ENCODE data around the gene PTPN3. TPM values are rescaled to one million over a fixed set of nuclear protein-coding genes. Genes with fewer than 3 reads are reported as not detected.

The PTPN3 gene
- total RNA-seq, 2 donors from 2014 or later: not detected

DNA sequence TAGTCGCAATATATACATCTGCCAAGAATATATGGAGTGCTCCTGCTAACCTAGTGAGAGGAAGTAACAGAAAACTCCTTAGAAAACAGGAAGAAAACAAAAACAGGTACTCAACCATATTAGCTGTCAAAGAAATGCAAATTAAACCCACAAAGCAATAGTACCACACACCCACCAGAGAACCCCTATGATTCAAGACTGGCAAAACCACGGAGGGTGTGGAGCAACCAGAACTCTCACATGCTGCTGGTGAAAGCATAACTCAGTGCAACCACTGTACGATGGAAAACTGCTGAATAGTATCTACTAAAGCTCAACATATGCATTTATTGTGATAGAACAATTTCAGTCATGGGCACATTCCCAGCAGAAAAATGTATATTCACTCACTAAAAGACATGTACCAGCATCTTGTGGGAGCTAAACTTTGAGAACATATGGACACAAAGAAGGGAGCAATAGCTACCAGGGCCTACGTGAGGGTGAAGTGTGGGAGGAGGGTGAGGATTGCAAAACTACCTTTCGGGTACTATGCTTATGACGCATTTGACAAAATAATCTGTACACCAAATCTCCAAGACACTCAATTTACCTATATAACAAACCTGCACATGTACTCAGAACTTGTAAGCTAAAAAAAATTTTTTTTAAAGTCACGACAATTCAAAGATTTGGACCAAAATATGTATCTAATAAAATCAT, 34.0 kb downstream of the PTPN3 start:
- Mint-ChIP-seq H3K4me1 (peaks cover 2% of the 10 kb centered on the region), H3K27ac (no peak overlapping the region), H3K27me3 (peaks cover 62% of the 10 kb centered on the region), H3K36me3 (ENCODE audit: low read depth) (no peaks in the 10 kb centered on the region), H3K4me3 (no peak overlapping the region)
- no peak for ATAC-seq
- H3K9me3 ChIP-seq (ENCODE audit: control insufficient read depth, low read length, poor library complexity, severe bottlenecking): no peaks in the 10 kb centered on the region
- no peak for DNase-seq

DNA sequence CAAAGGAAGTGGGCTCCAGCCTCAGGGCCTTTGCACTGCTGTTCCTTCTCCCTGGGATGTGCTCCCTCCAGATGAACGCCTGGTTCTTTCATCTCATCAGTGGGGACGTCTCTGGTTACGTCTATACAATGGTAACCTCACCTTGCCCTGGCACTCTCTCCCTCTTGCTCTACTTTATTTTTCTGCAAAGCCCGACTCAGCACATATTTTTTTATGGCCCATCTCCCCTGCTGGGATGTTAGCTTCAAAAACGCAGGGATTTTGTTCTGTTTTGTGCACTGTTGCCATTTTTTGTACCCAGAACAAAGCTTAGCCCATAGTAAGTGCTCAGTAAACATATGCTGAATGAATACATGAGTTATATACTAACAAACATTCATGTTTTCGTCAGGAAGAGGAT, 37.5 kb downstream of the PTPN3 start:
- H3K27me3 Mint-ChIP-seq: peaks cover 72% of the 10 kb centered on the region
- DNase-seq (no peak), ATAC-seq (no peak)
- no peaks in the 10 kb centered on the region for H3K9me3 ChIP-seq (ENCODE audit: control insufficient read depth, low read length, poor library complexity, severe bottlenecking)
- H3K4me1 Mint-ChIP-seq: no peaks in the 10 kb centered on the region
- H3K27ac Mint-ChIP-seq: no peak overlapping the region
- H3K36me3 Mint-ChIP-seq (ENCODE audit: low read depth): no peaks in the 10 kb centered on the region
- no peak overlapping the region for H3K4me3 Mint-ChIP-seq

DNA sequence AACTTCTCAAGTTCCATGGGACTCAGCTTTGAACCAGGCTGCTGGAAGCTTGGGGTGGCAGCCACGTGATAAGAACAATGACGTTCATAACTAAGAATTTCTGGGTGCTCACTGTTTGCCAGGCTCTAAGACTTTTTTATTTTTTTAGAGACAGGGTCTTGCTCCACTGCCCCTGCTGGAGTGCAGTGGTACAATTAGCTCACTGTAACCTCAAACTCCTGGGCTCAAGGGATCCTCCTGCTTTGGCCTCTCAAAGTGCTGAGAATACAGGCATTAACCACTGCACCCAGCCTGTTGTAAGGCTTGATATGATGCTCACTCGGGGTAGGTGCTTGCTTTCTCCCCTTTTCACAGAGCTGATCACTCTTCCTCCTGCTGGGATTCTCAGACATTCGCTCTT, 38.7 kb downstream of the PTPN3 start:
- DNase-seq (no peak), ATAC-seq (no peak)
- H3K36me3 Mint-ChIP-seq (ENCODE audit: low read depth): no peaks in the 10 kb centered on the region
- no peak overlapping the region for H3K27ac Mint-ChIP-seq
- H3K4me3 Mint-ChIP-seq: no peak overlapping the region
- no peaks in the 10 kb centered on the region for H3K4me1 Mint-ChIP-seq
- peaks cover 79% of the 10 kb centered on the region for H3K27me3 Mint-ChIP-seq
- no peaks in the 10 kb centered on the region for H3K9me3 ChIP-seq (ENCODE audit: control insufficient read depth, low read length, poor library complexity, severe bottlenecking)

DNA sequence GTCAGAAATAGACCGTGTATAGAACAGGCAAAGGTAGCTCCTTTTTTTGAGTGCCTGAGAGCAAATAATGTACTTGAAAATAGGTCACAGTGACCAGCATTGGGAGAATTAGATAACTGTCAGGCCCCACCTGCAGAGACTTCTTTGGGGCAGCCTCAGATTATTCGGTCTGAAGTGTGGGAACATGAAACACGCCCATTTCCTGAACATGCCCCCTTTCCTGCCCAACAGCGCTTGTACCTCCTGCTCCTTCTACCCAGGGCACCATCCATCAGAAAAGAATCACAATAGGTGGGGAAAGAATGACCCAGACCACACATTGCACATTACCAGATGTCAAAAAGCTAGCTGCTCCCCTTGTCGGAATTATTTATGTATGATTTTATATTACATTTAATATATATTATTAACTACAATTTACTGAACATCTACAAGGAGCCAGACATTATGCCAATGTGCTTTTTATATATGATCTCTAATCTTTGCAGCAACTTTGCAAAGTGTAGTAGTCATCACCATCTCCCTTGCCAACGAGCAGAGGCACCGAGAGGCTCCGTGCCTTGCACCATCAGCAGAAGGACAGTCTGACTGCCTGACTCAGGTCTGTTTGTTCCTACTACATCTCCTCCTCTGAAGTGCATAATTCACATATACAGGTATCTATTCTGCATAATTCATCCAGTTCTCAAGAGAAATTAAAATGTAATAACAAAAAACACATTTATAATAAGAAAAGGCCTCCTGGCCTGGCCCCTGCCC, 39.5 kb downstream of the PTPN3 start:
- Mint-ChIP-seq H3K4me1 (no peaks in the 10 kb centered on the region), H3K27me3 (peaks cover 82% of the 10 kb centered on the region), H3K36me3 (ENCODE audit: low read depth) (no peaks in the 10 kb centered on the region), H3K4me3 (no peak overlapping the region), H3K27ac (no peak overlapping the region)
- no peaks in the 10 kb centered on the region for H3K9me3 ChIP-seq (ENCODE audit: control insufficient read depth, low read length, poor library complexity, severe bottlenecking)
- DNase-seq (no peak), ATAC-seq (no peak)

DNA sequence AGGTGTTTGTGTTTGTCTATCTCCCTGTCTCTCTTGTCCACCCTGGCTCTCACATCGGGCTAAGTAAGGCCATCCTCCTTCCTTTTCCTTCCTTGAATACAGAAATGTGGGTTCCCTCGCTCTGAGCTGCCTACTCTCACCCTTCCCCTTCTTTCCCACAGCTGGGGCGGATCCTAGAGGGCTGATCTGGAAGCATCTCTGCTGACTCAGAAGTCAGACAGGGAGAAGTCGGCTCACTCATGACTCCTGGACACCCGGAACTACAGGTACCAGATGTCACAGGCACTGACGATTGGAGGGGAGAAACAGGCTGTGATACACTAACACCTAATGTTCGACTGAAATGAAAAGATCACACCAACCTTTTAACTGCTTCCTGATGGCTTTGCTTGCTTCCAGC, 41.3 kb downstream of the PTPN3 start:
- no peaks in the 10 kb centered on the region for H3K9me3 ChIP-seq (ENCODE audit: control insufficient read depth, low read length, poor library complexity, severe bottlenecking)
- DNase-seq (no peak), ATAC-seq (no peak)
- no peak overlapping the region for H3K27ac Mint-ChIP-seq
- H3K36me3 Mint-ChIP-seq (ENCODE audit: low read depth): no peaks in the 10 kb centered on the region
- peaks cover 74% of the 10 kb centered on the region for H3K27me3 Mint-ChIP-seq
- H3K4me3 Mint-ChIP-seq: no peak overlapping the region
- H3K4me1 Mint-ChIP-seq: no peaks in the 10 kb centered on the region

GRCh38 chr9:109455861-109456260, 42.2 kb downstream of the PTPN3 start:
- Mint-ChIP-seq H3K27me3 (peaks cover 70% of the 10 kb centered on the region), H3K4me3 (no peak overlapping the region), H3K27ac (no peak overlapping the region), H3K36me3 (ENCODE audit: low read depth) (peaks cover 2% of the 10 kb centered on the region), H3K4me1 (no peaks in the 10 kb centered on the region)
- ATAC-seq (no peak), DNase-seq (no peak)
- no peaks in the 10 kb centered on the region for H3K9me3 ChIP-seq (ENCODE audit: control insufficient read depth, low read length, poor library complexity, severe bottlenecking)

- Mint-ChIP-seq H3K27ac (no peak overlapping the region), H3K36me3 (ENCODE audit: low read depth) (peaks cover 2% of the 10 kb centered on the region), H3K4me1 (no peaks in the 10 kb centered on the region), H3K4me3 (no peak overlapping the region), H3K27me3 (peaks cover 65% of the 10 kb centered on the region)
- DNase-seq (no peak), ATAC-seq (no peak)
- H3K9me3 ChIP-seq (ENCODE audit: control insufficient read depth, low read length, poor library complexity, severe bottlenecking): no peaks in the 10 kb centered on the region
Measured at GRCh38 chr9:109455391-109455790, 42.7 kb downstream of the PTPN3 start.

- ATAC-seq: no peak
- Mint-ChIP-seq H3K36me3 (ENCODE audit: low read depth) (peaks cover 2% of the 10 kb centered on the region), H3K27ac (no peak overlapping the region), H3K27me3 (peaks cover 58% of the 10 kb centered on the region), H3K4me3 (no peak overlapping the region), H3K4me1 (no peaks in the 10 kb centered on the region)
- no peaks in the 10 kb centered on the region for H3K9me3 ChIP-seq (ENCODE audit: control insufficient read depth, low read length, poor library complexity, severe bottlenecking)
- DNase-seq: no peak
Measured at GRCh38 chr9:109454601-109455155, 43.4 kb downstream of the PTPN3 start.

- no peak overlapping the region for H3K4me3 Mint-ChIP-seq
- ATAC-seq (no peak), DNase-seq (no peak)
- H3K27ac Mint-ChIP-seq: no peak overlapping the region
- H3K27me3 Mint-ChIP-seq: peaks cover 60% of the 10 kb centered on the region
- H3K9me3 ChIP-seq (ENCODE audit: control insufficient read depth, low read length, poor library complexity, severe bottlenecking): no peaks in the 10 kb centered on the region
- H3K4me1 Mint-ChIP-seq: no peaks in the 10 kb centered on the region
- H3K36me3 Mint-ChIP-seq (ENCODE audit: low read depth): peaks cover 2% of the 10 kb centered on the region
Measured at GRCh38 chr9:109454041-109454440, 44.1 kb downstream of the PTPN3 start.

- ATAC-seq (no peak), DNase-seq (no peak)
- Mint-ChIP-seq H3K27me3 (peaks cover 61% of the 10 kb centered on the region), H3K27ac (no peak overlapping the region), H3K36me3 (ENCODE audit: low read depth) (peaks cover 2% of the 10 kb centered on the region), H3K4me3 (no peak overlapping the region), H3K4me1 (no peaks in the 10 kb centered on the region)
- no peaks in the 10 kb centered on the region for H3K9me3 ChIP-seq (ENCODE audit: control insufficient read depth, low read length, poor library complexity, severe bottlenecking)
Measured at GRCh38 chr9:109453210-109453842, 44.8 kb downstream of the PTPN3 start.

GRCh38 chr9:109452761-109453160, 45.3 kb downstream of the PTPN3 start:
- Mint-ChIP-seq H3K27me3 (peaks cover 60% of the 10 kb centered on the region), H3K36me3 (ENCODE audit: low read depth) (peaks cover 2% of the 10 kb centered on the region), H3K4me3 (no peak overlapping the region), H3K4me1 (peaks cover 3% of the 10 kb centered on the region), H3K27ac (no peak overlapping the region)
- DNase-seq (no peak), ATAC-seq (no peak)
- no peaks in the 10 kb centered on the region for H3K9me3 ChIP-seq (ENCODE audit: control insufficient read depth, low read length, poor library complexity, severe bottlenecking)

- H3K36me3 Mint-ChIP-seq (ENCODE audit: low read depth): peaks cover 2% of the 10 kb centered on the region
- no peaks in the 10 kb centered on the region for H3K9me3 ChIP-seq (ENCODE audit: control insufficient read depth, low read length, poor library complexity, severe bottlenecking)
- no peak overlapping the region for H3K27ac Mint-ChIP-seq
- peaks cover 57% of the 10 kb centered on the region for H3K27me3 Mint-ChIP-seq
- no peak for DNase-seq
- peaks cover 9% of the 10 kb centered on the region for H3K4me1 Mint-ChIP-seq
- ATAC-seq: no peak
- H3K4me3 Mint-ChIP-seq: no peak overlapping the region
Measured at GRCh38 chr9:109451311-109452025, 46.6 kb downstream of the PTPN3 start.

DNA sequence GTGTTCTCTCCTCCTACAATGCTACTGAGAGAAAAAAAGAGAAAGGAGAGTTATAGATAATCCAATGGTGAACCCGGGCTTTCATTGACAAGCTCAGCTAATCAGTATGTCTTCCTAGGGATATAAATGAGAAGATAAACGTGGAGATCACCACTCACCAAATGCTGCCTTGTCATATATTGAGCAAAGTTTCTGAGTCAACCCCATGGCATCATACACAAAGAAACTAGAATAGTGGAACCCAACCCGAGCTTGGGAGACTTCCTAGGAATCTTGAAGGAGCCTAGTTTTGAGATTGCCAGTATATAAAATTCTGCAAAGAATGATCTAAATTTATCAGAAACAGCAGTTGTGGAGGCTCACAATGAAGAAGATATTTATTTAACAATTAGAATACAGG, 47.8 kb downstream of the PTPN3 start:
- Mint-ChIP-seq H3K27me3 (peaks cover 55% of the 10 kb centered on the region), H3K27ac (no peak overlapping the region), H3K36me3 (ENCODE audit: low read depth) (peaks cover 2% of the 10 kb centered on the region), H3K4me3 (no peak overlapping the region), H3K4me1 (peaks cover 9% of the 10 kb centered on the region)
- no peaks in the 10 kb centered on the region for H3K9me3 ChIP-seq (ENCODE audit: control insufficient read depth, low read length, poor library complexity, severe bottlenecking)
- DNase-seq (no peak), ATAC-seq (no peak)

All from T-helper 17 cell (primary cell).